Mesendoderm (in vitro differentiated cells): ENCODE results near the gene FRMD4A.
"Not testable (repeated sequence)": the region's sequence is repeated elsewhere in the genome, so short reads cannot be mapped to it uniquely, and the experiment has no call there.

Experiments used
- DNase-seq: peaks from one replicate; pipeline ENCODE4 v3.0.0; 2013
- H2AK5ac ChIP-seq: 2 replicates; pipeline ENCODE4 v1.6.1; 2013; ENCODE audit warnings: low read length, inconsistent platforms
- H2BK120ac ChIP-seq: 2 replicates; pipeline ENCODE4 v1.6.1; 2013; ENCODE audit warnings: low read depth, mild to moderate bottlenecking, low read length, moderate library complexity, mixed read lengths
- H2BK15ac ChIP-seq: replicated peaks from 2 replicates; pipeline ENCODE4 v1.6.1; 2013; ENCODE audit warnings: low read depth, mild to moderate bottlenecking, moderate library complexity
- H2BK5ac ChIP-seq: 2 replicates; pipeline ENCODE4 v1.6.1; 2013; ENCODE audit warnings: low read length, inconsistent platforms
- H3K18ac ChIP-seq: 2 replicates; pipeline ENCODE4 v1.6.1; 2013; ENCODE audit warnings: mild to moderate bottlenecking, low read length, mixed read lengths
- H3K23ac ChIP-seq: one replicate; pipeline ENCODE4 v1.6.1; 2013; ENCODE audit warnings: low read length
- H3K27ac ChIP-seq: 2 replicates; pipeline ENCODE4 v1.5.1; 2013; ENCODE audit warnings: low read depth, mild to moderate bottlenecking, inconsistent platforms, low read length, moderate library complexity
- H3K27me3 ChIP-seq: 2 replicates; pipeline ENCODE4 v1.6.1; 2013; ENCODE audit warnings: low read length, control low read depth, mild to moderate bottlenecking, inconsistent platforms; ENCODE audit not compliant: insufficient read depth, poor library complexity
- H3K36me3 ChIP-seq: 2 replicates; pipeline ENCODE4 v1.6.1; 2013; ENCODE audit warnings: low read length, inconsistent platforms; ENCODE audit not compliant: control insufficient read depth, insufficient read depth
- H3K4ac ChIP-seq: one replicate; pipeline ENCODE4 v1.6.1; 2013; ENCODE audit warnings: low read depth, mild to moderate bottlenecking, low read length, moderate library complexity
- H3K4me1 ChIP-seq: 2 replicates; pipeline ENCODE4 v1.6.1; 2013; ENCODE audit warnings: low read depth, low read length, inconsistent platforms; ENCODE audit not compliant: control insufficient read depth
- H3K4me2 ChIP-seq: 2 replicates; pipeline ENCODE4 v1.6.1; 2013; ENCODE audit warnings: low read length
- H3K4me3 ChIP-seq: 2 replicates; pipeline ENCODE4 v1.5.1; 2013; ENCODE audit warnings: mild to moderate bottlenecking, low read length
- H3K56ac ChIP-seq: one replicate; pipeline ENCODE4 v1.6.1; 2013; ENCODE audit warnings: low read length
- H3K79me1 ChIP-seq: 2 replicates; pipeline ENCODE4 v1.6.1; 2013; ENCODE audit warnings: low read length, inconsistent platforms
- H3K79me2 ChIP-seq: 2 replicates; pipeline ENCODE4 v1.6.1; 2013; ENCODE audit warnings: mild to moderate bottlenecking, low read length; ENCODE audit not compliant: control insufficient read depth, insufficient read depth
- H3K9ac ChIP-seq: 2 replicates; pipeline ENCODE4 v1.6.1; 2013; ENCODE audit warnings: low read length, inconsistent platforms
- H4K5ac ChIP-seq: one replicate; pipeline ENCODE4 v1.6.1; 2013; ENCODE audit warnings: low read length
- H4K8ac ChIP-seq: one replicate; pipeline ENCODE4 v1.6.1; 2013; ENCODE audit warnings: low read depth, mild to moderate bottlenecking, control low read depth, low read length, moderate library complexity
- WGBS: extraction: QIAGEN DNeasy Blood & Tissue Kit; methylation state at CpG from one replicate; pipeline ENCODE4 v1.1.7; 2013; ENCODE audit warnings: low lambda C conversion rate, missing lambda C conversion rate; ENCODE audit not compliant: insufficient coverage; ENCODE audit errors: extremely low coverage; 5-methylcytosine and 5-hydroxymethylcytosine counted together

Gene FRMD4A

GRCh38 chr10:13955409-13956068, 375.2 kb downstream of the FRMD4A start:
- Histone ChIP-seq H2AK5ac (no peak overlapping the region), H3K18ac (no peak overlapping the region), H3K27ac (no peak overlapping the region), H2BK15ac (no peak overlapping the region), H4K5ac (no peak overlapping the region), H3K36me3 (no peaks in the 10 kb centered on the region), H3K4me2 (no peak overlapping the region), H3K23ac (no peak overlapping the region), H4K8ac (no peak overlapping the region), H3K4ac (no peak overlapping the region), H3K4me1 (peaks cover 4% of the 10 kb centered on the region), H3K79me2 (no peaks in the 10 kb centered on the region), H3K27me3 (no peaks in the 10 kb centered on the region), H3K4me3 (no peak overlapping the region), H3K9ac (no peak overlapping the region), H2BK5ac (no peak overlapping the region), H3K56ac (no peak overlapping the region), H3K79me1 (no peaks in the 10 kb centered on the region), H2BK120ac (no peak overlapping the region)
- DNase-seq = no peak
- WGBS = no CpG with 5 or more reads among the region's 7 CpGs

- not testable (repeated sequence) for DNase-seq, H3K56ac ChIP-seq, H3K23ac ChIP-seq, H3K36me3 ChIP-seq, H3K4me3 ChIP-seq, H2BK120ac ChIP-seq, H3K18ac ChIP-seq, H3K9ac ChIP-seq, H2BK15ac ChIP-seq, H3K79me1 ChIP-seq, H3K79me2 ChIP-seq, H2AK5ac ChIP-seq, H3K27ac ChIP-seq, H4K8ac ChIP-seq, H2BK5ac ChIP-seq, H3K4ac ChIP-seq, H4K5ac ChIP-seq, H3K4me1 ChIP-seq, H3K4me2 ChIP-seq, H3K27me3 ChIP-seq
- WGBS = no CpG with 5 or more reads among the region's 8 CpGs
Observed at GRCh38 chr10:13954195-13954594, 376.5 kb downstream of the FRMD4A start.

DNA sequence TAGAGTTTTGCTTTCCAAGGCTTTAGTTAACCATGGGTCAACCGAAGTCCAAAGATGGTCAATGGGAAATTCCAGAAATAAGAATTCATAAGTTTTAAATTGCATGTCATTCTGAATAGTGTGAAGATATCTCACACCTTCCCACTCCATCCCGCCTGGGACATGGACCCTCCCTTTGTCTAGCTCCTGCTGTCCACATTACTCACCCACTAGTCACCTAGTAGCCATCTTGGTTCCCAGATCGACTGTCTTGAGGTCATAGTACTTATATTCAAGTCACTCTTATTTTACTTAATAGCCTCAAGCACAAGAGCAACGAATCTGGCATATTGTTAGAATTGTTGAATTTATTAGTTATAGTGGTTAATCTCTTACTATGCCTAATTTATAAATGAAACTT, 377.4 kb downstream of the FRMD4A start:
- no peak overlapping the region for H3K4me2 ChIP-seq

GRCh38 chr10:13950543-13950939, 380.2 kb downstream of the FRMD4A start:
- Histone ChIP-seq H3K79me1 (no peaks in the 10 kb centered on the region), H3K4me3 (no peak overlapping the region)

More for the DNA sequence above, 377.4 kb downstream of the FRMD4A start:
- no peaks in the 10 kb centered on the region for H3K79me2 ChIP-seq
- H3K4me3 ChIP-seq = no peak overlapping the region
- no peak overlapping the region for H2BK120ac ChIP-seq
- no peak overlapping the region for H4K5ac ChIP-seq
- H2BK5ac ChIP-seq = no peak overlapping the region
- no peak overlapping the region for H2BK15ac ChIP-seq
- no peak overlapping the region for H3K9ac ChIP-seq
- no peak overlapping the region for H3K23ac ChIP-seq
- no peak overlapping the region for H4K8ac ChIP-seq
- no peak overlapping the region for H2AK5ac ChIP-seq
- H3K36me3 ChIP-seq = no peaks in the 10 kb centered on the region
- no peak overlapping the region for H3K18ac ChIP-seq
- H3K4me1 ChIP-seq = peaks cover 4% of the 10 kb centered on the region
- no peak overlapping the region for H3K27ac ChIP-seq
- H3K4ac ChIP-seq = no peak overlapping the region
- no peak overlapping the region for H3K56ac ChIP-seq
- DNase-seq = no peak
- no CpG with 5 or more reads among the region's 4 CpGs for WGBS
- H3K79me1 ChIP-seq = no peaks in the 10 kb centered on the region
- no peaks in the 10 kb centered on the region for H3K27me3 ChIP-seq

DNA sequence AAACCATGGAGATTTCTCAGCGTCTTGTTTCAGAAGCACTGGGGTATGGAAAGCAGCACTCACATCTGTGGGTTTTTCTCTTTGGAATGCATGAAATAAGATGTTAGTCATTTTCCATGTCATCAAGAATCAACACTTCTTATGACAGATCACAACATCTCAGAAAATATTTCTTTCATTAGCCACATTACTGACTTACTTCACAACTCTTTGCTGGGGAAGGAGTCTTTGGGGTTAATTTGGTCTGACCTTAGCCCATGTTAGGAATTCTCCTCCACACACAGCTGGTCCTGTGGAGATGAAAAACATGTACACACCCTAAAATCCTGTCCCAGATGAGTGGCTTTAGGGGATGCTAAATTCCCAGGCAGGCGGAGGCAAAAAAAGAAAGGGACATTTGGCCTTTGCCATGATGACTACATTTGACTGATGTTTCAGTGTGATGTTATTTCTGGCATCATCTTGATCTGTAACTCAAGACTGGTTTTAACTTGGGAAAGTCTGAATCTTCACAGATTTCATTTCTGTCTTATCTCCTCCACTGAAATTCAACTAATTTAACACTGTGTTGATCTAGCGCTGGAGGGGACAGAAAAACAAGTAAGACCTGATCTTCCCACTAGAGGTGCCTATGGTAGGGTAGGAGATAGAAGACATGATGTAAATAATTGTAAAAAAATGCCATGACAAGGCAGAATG, 380.7 kb downstream of the FRMD4A start:
- WGBS = no CpG with 5 or more reads among the region's 3 CpGs
- Histone ChIP-seq H3K18ac (no peak overlapping the region), H3K27ac (no peak overlapping the region), H3K79me1 (no peaks in the 10 kb centered on the region), H2BK15ac (no peak overlapping the region), H3K79me2 (no peaks in the 10 kb centered on the region), H3K4me1 (peaks cover 3% of the 10 kb centered on the region), H2AK5ac (no peak overlapping the region), H3K9ac (no peak overlapping the region), H2BK5ac (no peak overlapping the region), H3K4ac (no peak overlapping the region), H3K36me3 (no peaks in the 10 kb centered on the region), H3K23ac (no peak overlapping the region), H3K4me3 (no peak overlapping the region), H3K4me2 (no peak overlapping the region), H3K27me3 (no peaks in the 10 kb centered on the region), H4K8ac (no peak overlapping the region), H3K56ac (no peak overlapping the region), H2BK120ac (no peak overlapping the region), H4K5ac (no peak overlapping the region)
- DNase-seq = no peak

More at GRCh38 chr10:13950543-13950939, 380.2 kb downstream of the FRMD4A start:
- Histone ChIP-seq H3K36me3 (no peaks in the 10 kb centered on the region), H4K5ac (no peak overlapping the region), H4K8ac (no peak overlapping the region), H3K23ac (no peak overlapping the region), H3K18ac (no peak overlapping the region), H3K9ac (no peak overlapping the region), H3K27ac (no peak overlapping the region), H3K27me3 (no peaks in the 10 kb centered on the region), H3K4me2 (no peak overlapping the region), H2BK5ac (no peak overlapping the region), H2BK120ac (no peak overlapping the region), H3K4ac (no peak overlapping the region), H3K79me2 (no peaks in the 10 kb centered on the region), H2BK15ac (no peak overlapping the region), H3K4me1 (peaks cover 3% of the 10 kb centered on the region), H3K56ac (no peak overlapping the region), H2AK5ac (no peak overlapping the region)
- no CpG with 5 or more reads among the region's 4 CpGs for WGBS
- no peak for DNase-seq

GRCh38 chr10:13946209-13946460, 384.6 kb downstream of the FRMD4A start:
- H3K79me2 ChIP-seq = no peaks in the 10 kb centered on the region
- peaks cover 3% of the 10 kb centered on the region for H3K4me1 ChIP-seq
- no peak overlapping the region for H2BK15ac ChIP-seq
- peak overlapping the region; percentile 16 for H3K23ac ChIP-seq
- H3K4ac ChIP-seq = no peak overlapping the region
- no peak overlapping the region for H3K27ac ChIP-seq
- no peak overlapping the region for H2BK5ac ChIP-seq
- H2BK120ac ChIP-seq = no peak overlapping the region
- no peaks in the 10 kb centered on the region for H3K36me3 ChIP-seq
- no CpG with 5 or more reads among the region's 5 CpGs for WGBS
- peak; percentile 54 for DNase-seq
- H3K27me3 ChIP-seq = no peaks in the 10 kb centered on the region
- H2AK5ac ChIP-seq = no peak overlapping the region
- H3K4me3 ChIP-seq = no peak overlapping the region
- H3K56ac ChIP-seq = no peak overlapping the region
- H4K8ac ChIP-seq = no peak overlapping the region
- no peaks in the 10 kb centered on the region for H3K79me1 ChIP-seq
- H3K4me2 ChIP-seq = no peak overlapping the region
- no peak overlapping the region for H3K18ac ChIP-seq
- H3K9ac ChIP-seq = no peak overlapping the region
- peak overlapping the region; percentile 24 for H4K5ac ChIP-seq
